Lower leg skin (tissue), 4 donors: ENCODE results near the gene TNS2. TPM values are rescaled to one million over a fixed set of nuclear protein-coding genes. Genes with fewer than 3 reads are reported as not detected.

Experiments used
- DNase-seq, 2 donors: peaks; one replicate each; pipeline ENCODE4 v3.0.0-alpha.2; 2019; ENCODE audit warnings: low spot score in 2 of 2
- H3K4me3 ChIP-seq: fragments of 200-600 bp; sonication (generic); 2 replicates; pipeline ENCODE4 v1.5.1; 2017; ENCODE audit warnings: mild to moderate bottlenecking, low read depth; ENCODE audit not compliant: poor library complexity, severe bottlenecking
- POLR2A ChIP-seq, 2 donors: fragments of 450-650 bp; IDR thresholded peaks; one replicate each; pipeline ENCODE4 v1.6.1; 2016 to 2017; ENCODE audit warnings: antibody characterized with exemption in 2 of 2, mild to moderate bottlenecking in 1 of 2, moderate library complexity in 1 of 2
- WGBS, 2 donors: methylation state at CpG; one replicate each; pipeline ENCODE4 v1.1.5; 2018; 5-methylcytosine and 5-hydroxymethylcytosine counted together
- intact Hi-C: fragments of 100-400 bp; cut with DNase I; formaldehyde crosslinking; loops from one replicate; pipeline ENCODE4 v1.15.0; 2023; ENCODE audit warnings: low total_unique reads
- total RNA-seq, 4 donors: library from RNA; depleted of rRNA; stranded (reverse); fragments of >200 nt; gene quantifications; one replicate each; pipeline ENCODE4 v1.1.0, GENCODE V29; 2016
- TF ChIP-seq, protein P1 (sequence below), 3 donors: fragments of 450-650 bp; IDR thresholded peaks; one replicate each; pipeline ENCODE4 v1.5.1; 2016; ENCODE audit warnings: antibody characterized with exemption in 3 of 3, mild to moderate bottlenecking in 3 of 3, moderate library complexity in 2 of 3

The TNS2 gene
- total RNA-seq, 4 donors from 2014 or later, result 21.8 to 87.1 (median 65.9) TPM

GRCh38 chr12:53100466-53101151 is 50.7 kb downstream of the TNS2 start:
- peak in 1 of 2 donors; percentile 76 for DNase-seq
- TF ChIP-seq, protein P1, sequence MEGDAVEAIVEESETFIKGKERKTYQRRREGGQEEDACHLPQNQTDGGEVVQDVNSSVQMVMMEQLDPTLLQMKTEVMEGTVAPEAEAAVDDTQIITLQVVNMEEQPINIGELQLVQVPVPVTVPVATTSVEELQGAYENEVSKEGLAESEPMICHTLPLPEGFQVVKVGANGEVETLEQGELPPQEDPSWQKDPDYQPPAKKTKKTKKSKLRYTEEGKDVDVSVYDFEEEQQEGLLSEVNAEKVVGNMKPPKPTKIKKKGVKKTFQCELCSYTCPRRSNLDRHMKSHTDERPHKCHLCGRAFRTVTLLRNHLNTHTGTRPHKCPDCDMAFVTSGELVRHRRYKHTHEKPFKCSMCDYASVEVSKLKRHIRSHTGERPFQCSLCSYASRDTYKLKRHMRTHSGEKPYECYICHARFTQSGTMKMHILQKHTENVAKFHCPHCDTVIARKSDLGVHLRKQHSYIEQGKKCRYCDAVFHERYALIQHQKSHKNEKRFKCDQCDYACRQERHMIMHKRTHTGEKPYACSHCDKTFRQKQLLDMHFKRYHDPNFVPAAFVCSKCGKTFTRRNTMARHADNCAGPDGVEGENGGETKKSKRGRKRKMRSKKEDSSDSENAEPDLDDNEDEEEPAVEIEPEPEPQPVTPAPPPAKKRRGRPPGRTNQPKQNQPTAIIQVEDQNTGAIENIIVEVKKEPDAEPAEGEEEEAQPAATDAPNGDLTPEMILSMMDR (IDR thresholded peaks at IDR 0.05), result no peak
- no peak for TF ChIP-seq POLR2A (IDR thresholded peaks at IDR 0.05)
- 85 to 88% methylated on average over 13 of the region's 13 CpGs for WGBS, 2 donors
- H3K4me3 ChIP-seq, result no peak overlapping the region
- intact Hi-C loops, result no loop called here

GRCh38 chr12:53101266-53101665 is 51.4 kb downstream of the TNS2 start:
- no peak overlapping the region for H3K4me3 ChIP-seq
- no peak for TF ChIP-seq POLR2A (IDR thresholded peaks at IDR 0.05)
- TF ChIP-seq, protein P1 (IDR thresholded peaks at IDR 0.05), result no peak
- intact Hi-C loops, result no loop called here
- WGBS, 2 donors, result 86 to 87% methylated on average over 7 of the region's 7 CpGs
- peak in 1 of 2 donors; percentile 77 for DNase-seq

DNA sequence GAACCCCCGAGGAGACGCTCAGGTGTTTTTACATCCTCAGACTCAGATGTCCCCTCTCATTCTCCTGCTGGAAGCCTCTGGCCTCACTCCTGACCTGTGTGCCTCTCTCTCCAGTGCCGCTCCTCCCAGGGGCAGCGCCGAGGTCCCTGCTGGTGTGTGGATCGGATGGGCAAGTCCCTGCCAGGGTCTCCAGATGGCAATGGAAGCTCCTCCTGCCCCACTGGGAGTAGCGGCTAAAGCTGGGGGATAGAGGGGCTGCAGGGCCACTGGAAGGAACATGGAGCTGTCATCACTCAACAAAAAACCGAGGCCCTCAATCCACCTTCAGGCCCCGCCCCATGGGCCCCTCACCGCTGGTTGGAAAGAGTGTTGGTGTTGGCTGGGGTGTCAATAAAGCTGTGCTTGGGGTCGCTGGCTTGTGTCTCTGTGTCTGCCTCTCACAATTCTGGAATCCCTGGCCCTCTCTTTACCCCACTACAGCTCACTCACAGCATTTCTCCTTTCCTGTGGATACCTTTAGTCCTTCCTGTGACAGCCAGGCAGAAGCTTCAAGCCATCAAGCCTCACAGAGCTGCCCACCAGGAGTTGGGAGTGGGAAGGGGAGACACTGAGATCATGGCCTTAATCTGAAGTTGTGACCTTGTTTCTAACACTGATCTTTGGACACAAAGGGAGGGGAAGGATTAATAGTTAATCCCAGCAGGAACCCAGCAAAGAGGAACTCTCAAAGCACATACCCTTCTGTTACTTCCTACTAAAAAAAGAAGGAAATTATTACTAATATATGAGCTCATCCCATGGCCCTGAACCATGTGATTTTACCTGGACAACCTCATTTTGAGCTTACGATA is 52.3 kb downstream of the TNS2 start:
- 85 to 86% methylated on average over 11 to 12 of the region's 12 CpGs for WGBS, 2 donors

DNA sequence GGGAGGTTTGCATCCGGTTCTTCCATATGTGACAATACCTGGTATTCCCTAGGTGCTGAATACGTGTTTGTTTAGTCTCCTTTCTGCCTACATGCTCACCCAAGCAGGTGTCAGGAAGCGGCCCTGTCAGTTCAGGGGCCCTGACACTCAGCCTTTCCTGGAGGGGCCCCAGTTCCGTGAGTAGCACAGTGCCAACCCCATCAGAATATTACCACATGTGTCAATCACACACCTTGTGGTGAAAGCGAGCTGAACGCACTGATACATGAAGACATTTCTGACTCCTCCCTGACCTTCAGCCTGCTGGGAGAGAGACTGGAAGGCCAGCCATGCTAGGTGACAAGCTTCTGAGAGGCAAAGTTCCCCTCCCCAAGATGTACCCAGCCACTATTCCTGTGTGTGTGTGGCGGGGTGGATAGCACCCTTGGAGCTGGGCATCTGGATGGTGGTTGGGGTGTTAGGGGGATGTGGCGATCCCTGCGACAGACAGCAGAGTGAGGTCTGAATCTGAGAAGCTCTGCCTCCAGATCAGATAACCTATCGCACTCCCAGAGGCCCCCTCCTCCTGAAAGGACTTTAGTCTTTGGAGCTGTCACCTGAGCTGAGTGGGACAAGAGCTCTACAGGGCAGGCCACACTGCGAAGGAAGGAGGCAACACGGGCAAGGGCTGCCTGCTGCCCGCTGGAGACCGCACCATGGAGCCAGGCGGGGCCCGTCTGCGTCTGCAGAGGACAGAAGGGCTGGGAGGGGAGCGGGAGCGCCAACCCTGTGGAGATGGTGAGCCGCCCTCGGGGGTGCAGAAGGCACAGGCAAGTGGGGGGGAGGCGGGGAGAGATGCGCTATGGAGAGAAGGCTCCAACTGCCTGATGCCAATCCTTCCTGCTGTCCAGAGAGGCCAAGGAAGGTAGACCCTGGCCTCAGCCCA is 53.3 kb downstream of the TNS2 start, which contains the start of gene SOAT2:
SOAT2 (plus strand) TSS at position 604 of the 925 bp plus-strand sequence; CDS start at position 696, 92 bp downstream.
- WGBS, 2 donors, result 76 to 84% methylated on average over 21 to 23 of the region's 23 CpGs
- intact Hi-C loops, result no loop called here

More for the DNA sequence above, 52.3 kb downstream of the TNS2 start:
- TF ChIP-seq, protein P1 (IDR thresholded peaks at IDR 0.05), result no peak
- no peak for TF ChIP-seq POLR2A (IDR thresholded peaks at IDR 0.05)
- H3K4me3 ChIP-seq, result no peak overlapping the region
- DNase-seq, result peak in 1 of 2 donors; percentile 84
- intact Hi-C loops, result no loop called here

More for the DNA sequence above, 53.3 kb downstream of the TNS2 start, which contains the start of gene SOAT2:
- TF ChIP-seq, protein P1 (IDR thresholded peaks at IDR 0.05), result no peak
- TF ChIP-seq POLR2A (IDR thresholded peaks at IDR 0.05), result no peak
- H3K4me3 ChIP-seq, result no peak within 1 kb of the TSS
- peak in 1 of 2 donors; percentile 84 for DNase-seq
